ENCODE results near the gene ARL2BP.

The ARL2BP gene

GRCh38 chr16:57260294-57260929 lies 15.4 kb downstream of the ARL2BP start:
- DNase-seq (ENCODE audit: low spot score): peak; percentile 59
- ChIA-PET POLR2A (ENCODE audit: low non-redundant PET) (no interaction called here), CTCF (interaction anchor here (0.6 kb wide), 1 partner anchor 20 kb away, joined by 3 read pairs; no protein-coding TSS in a partner anchor)
- H3K27ac ChIP-seq: peak overlapping the region; percentile 98
- TF ChIP-seq CTCF (conservative IDR thresholded peaks at IDR 0.05; ENCODE audit: low read depth): no peak

- TF ChIP-seq CTCF (conservative IDR thresholded peaks at IDR 0.05; ENCODE audit: low read depth): no peak
- peak overlapping the region; percentile 98 for H3K27ac ChIP-seq
- POLR2A ChIA-PET (ENCODE audit: low non-redundant PET): no interaction called here
- CTCF ChIA-PET: interaction anchor here (0.7 kb wide), 1 partner anchor 134 kb away, joined by 4 read pairs; no protein-coding TSS in a partner anchor
- no peak for DNase-seq (ENCODE audit: low spot score)
These were observed 16.7 kb downstream of the ARL2BP start for GRCh38 chr16:57261806-57262205.

- ChIA-PET POLR2A (ENCODE audit: low non-redundant PET) (no interaction called here), CTCF (interaction anchor here (0.7 to 1.6 kb wide), 2 partner anchors 133 to 178 kb away, joined by 3 to 4 read pairs; no protein-coding TSS in a partner anchor)
- H3K27ac ChIP-seq: peak overlapping the region; percentile 98
- TF ChIP-seq CTCF (conservative IDR thresholded peaks at IDR 0.05; ENCODE audit: low read depth): no peak
- DNase-seq (ENCODE audit: low spot score): no peak
These were observed 17.9 kb downstream of the ARL2BP start for GRCh38 chr16:57262841-57263540.

GRCh38 chr16:57263541-57264351 lies 18.7 kb downstream of the ARL2BP start:
- no peak for DNase-seq (ENCODE audit: low spot score)
- H3K27ac ChIP-seq: peak overlapping the region; percentile 98
- ChIA-PET POLR2A (ENCODE audit: low non-redundant PET) (no interaction called here), CTCF (interaction anchor here (1.6 kb wide), 1 partner anchor 179 kb away, joined by 3 read pairs; no protein-coding TSS in a partner anchor)
- TF ChIP-seq CTCF (conservative IDR thresholded peaks at IDR 0.05; ENCODE audit: low read depth): no peak

- peak overlapping the region; percentile 98 for H3K27ac ChIP-seq
- ChIA-PET CTCF (interaction anchor here (1.6 kb wide), 1 partner anchor 180 kb away, joined by 3 read pairs; no protein-coding TSS in a partner anchor), POLR2A (ENCODE audit: low non-redundant PET) (no interaction called here)
- DNase-seq (ENCODE audit: low spot score): no peak
- TF ChIP-seq CTCF (conservative IDR thresholded peaks at IDR 0.05; ENCODE audit: low read depth): no peak
These were observed 19.3 kb downstream of the ARL2BP start for GRCh38 chr16:57264381-57264780.

GRCh38 chr16:57264950-57265371 lies 19.9 kb downstream of the ARL2BP start:
- H3K27ac ChIP-seq: peak overlapping the region; percentile 98
- POLR2A ChIA-PET (ENCODE audit: low non-redundant PET): no interaction called here
- no peak for DNase-seq (ENCODE audit: low spot score)
- CTCF ChIA-PET: no interaction called here
- no peak for TF ChIP-seq CTCF (conservative IDR thresholded peaks at IDR 0.05; ENCODE audit: low read depth)

All from RWPE1 (cell line).